ENCODE results near the gene MBNL2.
A peak's percentile ranks its signal among the peaks of the same experiment; 100 is the strongest.

MBNL2 gene

DNA sequence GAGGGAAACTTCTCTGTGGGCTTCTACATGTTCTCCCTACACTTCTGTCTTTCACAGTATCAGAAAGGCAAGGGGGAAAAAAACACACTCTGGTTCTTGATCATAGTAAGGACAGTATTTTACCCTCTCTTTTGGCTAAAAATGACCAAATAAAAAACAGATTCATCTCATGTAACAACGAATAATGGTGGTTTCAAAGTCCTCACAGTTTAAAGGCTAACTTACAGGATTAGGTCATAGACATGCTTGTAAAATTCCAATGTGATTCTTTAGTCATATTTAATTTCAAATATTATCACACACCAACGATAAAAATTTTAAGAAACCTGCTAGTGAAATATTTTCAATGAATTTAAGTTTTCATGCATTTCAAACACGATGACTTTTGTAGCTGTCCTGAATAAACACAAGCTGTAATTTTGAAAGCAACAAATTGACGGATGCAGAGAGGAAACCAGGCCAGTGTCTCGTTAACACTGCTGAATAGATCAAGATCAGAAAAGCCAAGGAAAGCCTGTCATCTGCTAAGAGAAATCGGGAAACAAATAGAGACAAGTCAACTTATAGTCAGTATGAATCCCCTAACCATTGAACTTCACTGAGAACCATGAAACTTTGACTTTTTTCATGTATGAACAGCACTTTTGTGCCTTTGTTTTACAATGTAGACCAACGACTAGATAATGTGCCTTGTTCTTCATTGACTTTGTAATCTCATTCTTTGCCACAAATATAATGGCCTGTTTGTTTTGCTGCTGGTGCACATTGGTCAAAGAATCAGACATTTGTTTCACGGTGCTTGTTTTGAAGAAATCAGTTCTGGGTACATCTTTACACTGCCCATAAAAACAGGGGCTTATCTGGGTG lies 22.0 kb downstream of the MBNL2 start:
- Mint-ChIP-seq H3K4me3 (no peak overlapping the region), H3K36me3 (peaks cover 4% of the 10 kb centered on the region), H3K4me1 (peaks cover 31% of the 10 kb centered on the region), H3K9me3 (no peaks in the 10 kb centered on the region), H3K27ac (no peak overlapping the region), H3K27me3 (no peaks in the 10 kb centered on the region)
- DNase-seq (ENCODE audit: low spot score in 2 of 2), result no peak
- no peak for ATAC-seq (ENCODE audit: low read depth)

DNA sequence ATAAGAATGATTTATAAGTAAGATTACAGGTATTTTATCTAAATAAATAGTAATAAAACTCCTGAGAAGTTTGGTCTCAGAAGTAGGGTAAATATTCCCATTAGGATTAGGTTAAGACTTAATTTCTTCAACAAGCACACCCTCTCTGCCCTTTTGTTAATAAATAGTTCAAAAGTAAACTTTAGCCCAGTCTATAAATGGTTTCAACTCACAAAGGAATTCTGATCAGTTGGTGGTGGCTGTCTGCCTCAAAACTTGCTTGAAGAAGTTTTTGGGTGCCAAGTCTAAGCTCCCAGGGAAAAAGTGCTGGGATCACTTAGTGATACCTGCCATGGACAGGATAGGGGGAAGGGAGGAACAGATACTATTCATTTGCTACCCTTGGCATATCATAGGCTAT lies 22.9 kb downstream of the MBNL2 start:
- Mint-ChIP-seq H3K4me1 (peaks cover 29% of the 10 kb centered on the region), H3K9me3 (no peaks in the 10 kb centered on the region), H3K27ac (no peak overlapping the region), H3K36me3 (peaks cover 2% of the 10 kb centered on the region), H3K4me3 (no peak overlapping the region), H3K27me3 (no peaks in the 10 kb centered on the region)
- no peak for DNase-seq (ENCODE audit: low spot score in 2 of 2)
- no peak for ATAC-seq (ENCODE audit: low read depth)

DNA sequence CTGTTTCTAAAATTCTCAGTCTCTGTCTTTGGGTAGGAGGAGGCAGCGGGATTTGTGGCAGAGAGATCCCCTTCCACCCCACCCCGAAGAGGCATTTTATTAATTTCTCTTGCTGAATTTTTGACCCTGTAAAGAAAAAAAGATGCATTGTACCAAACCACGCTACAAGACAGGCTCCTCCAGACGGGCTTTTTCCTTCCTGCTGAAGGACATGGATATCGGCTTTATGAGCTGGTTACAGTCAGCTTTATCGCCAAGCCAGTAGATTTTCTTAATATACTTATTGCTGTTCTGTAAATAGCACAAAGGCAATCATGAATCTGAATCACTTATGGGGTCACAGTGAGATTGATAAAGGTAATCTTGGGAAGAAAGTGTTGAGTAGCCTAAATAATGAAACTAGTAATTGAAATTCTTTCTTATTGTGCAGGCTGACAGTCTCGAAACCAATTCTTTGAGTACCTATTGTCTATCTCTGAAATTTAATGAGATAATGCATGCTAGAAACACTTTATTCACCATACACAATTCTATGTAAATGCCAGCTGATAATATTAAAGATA lies 24.5 kb downstream of the MBNL2 start:
- no peak overlapping the region for H3K27ac Mint-ChIP-seq
- no peak for DNase-seq (ENCODE audit: low spot score in 2 of 2)
- no peak overlapping the region for H3K4me3 Mint-ChIP-seq
- H3K9me3 Mint-ChIP-seq, result no peaks in the 10 kb centered on the region
- no peaks in the 10 kb centered on the region for H3K27me3 Mint-ChIP-seq
- ATAC-seq (ENCODE audit: low read depth), result no peak
- H3K4me1 Mint-ChIP-seq, result peaks cover 29% of the 10 kb centered on the region
- peaks cover 2% of the 10 kb centered on the region for H3K36me3 Mint-ChIP-seq

DNA sequence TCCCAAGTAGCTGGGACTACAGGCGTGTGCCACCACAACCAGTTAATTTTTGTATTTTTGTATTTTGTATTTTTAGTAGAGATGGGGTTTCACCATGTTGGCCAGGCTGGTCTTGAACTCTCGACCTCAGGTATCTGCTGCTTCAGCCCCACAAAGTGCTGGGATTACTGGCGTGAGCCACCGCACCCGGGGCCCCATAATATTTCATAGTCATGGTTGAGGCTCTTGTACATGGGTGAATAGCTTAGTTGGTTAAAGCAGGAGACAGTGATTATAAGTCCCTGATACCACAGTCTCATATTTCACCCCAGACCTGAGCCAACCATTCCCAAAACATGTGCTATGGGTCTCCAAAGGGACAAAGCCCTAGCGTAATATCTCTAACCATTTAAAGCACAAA lies 26.1 kb downstream of the MBNL2 start:
- DNase-seq (ENCODE audit: low spot score in 2 of 2) (no peak), ATAC-seq (ENCODE audit: low read depth) (no peak)
- Mint-ChIP-seq H3K4me1 (peaks cover 21% of the 10 kb centered on the region), H3K36me3 (peaks cover under 1% of the 10 kb centered on the region), H3K27me3 (no peaks in the 10 kb centered on the region), H3K27ac (no peak overlapping the region), H3K9me3 (no peaks in the 10 kb centered on the region), H3K4me3 (no peak overlapping the region)

DNA sequence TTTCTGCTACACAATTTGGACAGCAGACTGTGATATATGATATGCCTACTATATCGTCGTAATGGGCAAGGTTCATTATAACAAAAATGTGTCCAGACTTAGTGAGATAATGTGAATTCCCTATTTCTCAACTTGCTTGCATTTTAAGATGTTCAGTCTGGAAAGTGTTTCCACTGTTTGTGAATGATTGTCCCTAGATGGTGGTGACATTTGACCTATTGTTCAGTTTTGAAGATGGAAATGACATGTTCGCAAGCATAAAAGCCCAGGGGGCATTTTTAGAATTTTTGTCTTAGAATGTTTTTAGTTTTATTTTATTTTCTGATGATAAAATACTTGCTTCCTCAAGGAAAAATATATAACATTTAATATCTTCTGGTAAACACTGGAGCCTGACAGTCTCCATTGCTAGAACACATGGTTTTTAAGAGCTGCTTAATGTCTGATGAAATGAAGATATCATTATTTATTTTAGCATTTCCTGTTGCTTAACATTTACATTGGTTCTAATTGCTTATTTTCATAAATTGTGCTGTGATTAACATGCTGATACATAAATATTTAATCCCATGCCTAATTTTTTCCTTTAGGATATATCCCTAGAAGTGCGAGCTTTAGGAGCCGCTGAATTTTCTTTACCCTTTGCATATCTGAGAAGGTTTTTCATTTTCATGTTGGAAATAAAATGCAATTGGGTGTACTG lies 27.1 kb downstream of the MBNL2 start:
- H3K4me3 Mint-ChIP-seq, result no peak overlapping the region
- no peaks in the 10 kb centered on the region for H3K9me3 Mint-ChIP-seq
- ATAC-seq (ENCODE audit: low read depth) (no peak), DNase-seq (ENCODE audit: low spot score in 2 of 2) (no peak)
- no peaks in the 10 kb centered on the region for H3K36me3 Mint-ChIP-seq
- no peaks in the 10 kb centered on the region for H3K27me3 Mint-ChIP-seq
- H3K4me1 Mint-ChIP-seq, result peaks cover 14% of the 10 kb centered on the region
- no peak overlapping the region for H3K27ac Mint-ChIP-seq

DNA sequence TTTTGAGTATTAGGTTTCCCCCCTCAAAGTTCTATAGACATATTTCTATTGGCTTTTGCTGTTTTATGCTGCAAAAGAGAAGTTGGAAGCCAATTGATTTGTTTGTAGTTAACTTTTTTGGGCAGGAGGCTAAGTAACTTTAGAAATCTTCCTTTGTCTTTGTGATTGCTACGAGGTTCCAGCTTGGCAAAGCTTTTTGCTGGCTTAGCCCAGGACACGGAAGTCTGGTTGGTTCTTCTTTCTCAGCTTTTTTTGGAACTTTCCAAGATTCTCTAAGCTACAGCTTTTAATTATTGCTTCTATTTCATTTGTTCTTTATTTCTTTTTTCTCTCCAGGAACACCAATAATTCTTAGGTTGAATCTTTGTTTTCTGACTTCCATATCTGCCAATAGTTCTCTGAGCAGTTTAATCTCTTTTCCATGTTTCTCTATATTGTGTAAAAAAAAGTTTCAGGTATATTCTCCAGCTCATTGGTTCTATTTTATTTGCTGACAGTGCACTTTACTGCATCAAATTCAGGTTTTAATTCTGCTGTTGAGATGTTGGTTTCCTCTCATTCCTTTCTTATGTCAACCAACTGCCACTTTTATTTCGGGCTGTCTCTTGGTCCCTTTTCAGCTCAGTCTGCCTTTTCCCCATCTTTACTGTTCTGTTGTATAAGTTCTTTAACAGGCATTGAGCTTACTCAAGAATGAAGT lies 27.8 kb downstream of the MBNL2 start:
- no peak for DNase-seq (ENCODE audit: low spot score in 2 of 2)
- Mint-ChIP-seq H3K27ac (no peak overlapping the region), H3K36me3 (no peaks in the 10 kb centered on the region), H3K4me1 (peaks cover 11% of the 10 kb centered on the region), H3K27me3 (no peaks in the 10 kb centered on the region), H3K4me3 (no peak overlapping the region), H3K9me3 (no peaks in the 10 kb centered on the region)
- ATAC-seq (ENCODE audit: low read depth), result no peak

DNA sequence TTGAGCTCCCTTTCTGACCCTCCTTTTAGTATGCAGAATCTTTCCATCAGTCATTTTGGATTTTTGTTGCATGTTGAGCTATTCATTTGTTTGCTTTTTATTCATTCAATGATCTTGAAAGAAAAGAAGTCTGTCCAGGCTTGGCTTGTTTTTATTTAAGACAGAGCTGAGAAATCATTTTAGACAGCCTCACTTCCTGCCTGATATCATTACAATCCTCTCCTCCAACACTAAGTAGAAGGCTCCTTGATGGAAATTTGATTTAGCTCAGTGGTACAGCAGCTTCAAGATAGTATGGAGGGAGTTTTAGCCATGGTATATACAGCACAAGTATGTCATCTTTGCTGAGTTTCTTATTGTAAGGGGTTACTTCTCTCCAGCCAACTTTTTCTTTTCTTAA lies 28.4 kb downstream of the MBNL2 start:
- Mint-ChIP-seq H3K9me3 (no peaks in the 10 kb centered on the region), H3K4me1 (peaks cover 14% of the 10 kb centered on the region), H3K27ac (no peak overlapping the region), H3K4me3 (no peak overlapping the region), H3K27me3 (no peaks in the 10 kb centered on the region), H3K36me3 (peaks cover 4% of the 10 kb centered on the region)
- ATAC-seq (ENCODE audit: low read depth) (no peak), DNase-seq (ENCODE audit: low spot score in 2 of 2) (no peak)

DNA sequence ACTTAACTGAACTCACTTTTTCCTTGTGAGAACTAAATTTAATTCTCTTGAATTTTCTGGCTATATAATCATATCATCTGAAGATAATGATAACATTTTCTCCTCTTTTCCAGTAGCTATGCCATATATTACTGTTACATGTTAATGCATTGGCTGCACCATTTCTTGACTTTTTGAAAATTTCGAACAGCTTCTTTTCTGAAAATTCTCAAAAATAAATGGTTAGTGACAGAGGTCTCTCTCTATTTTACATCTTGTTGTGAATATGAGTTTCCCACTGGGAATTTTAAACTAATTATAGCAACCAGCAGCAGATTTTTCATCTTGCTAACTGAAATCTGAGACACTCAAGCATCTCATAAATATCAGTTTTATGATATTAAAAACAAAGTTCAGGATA lies 30.6 kb downstream of the MBNL2 start:
- H3K27me3 Mint-ChIP-seq, result no peaks in the 10 kb centered on the region
- H3K36me3 Mint-ChIP-seq, result peaks cover 9% of the 10 kb centered on the region
- DNase-seq (ENCODE audit: low spot score in 2 of 2), result no peak
- H3K27ac Mint-ChIP-seq, result no peak overlapping the region
- peaks cover 22% of the 10 kb centered on the region for H3K4me1 Mint-ChIP-seq
- H3K9me3 Mint-ChIP-seq, result no peaks in the 10 kb centered on the region
- H3K4me3 Mint-ChIP-seq, result no peak overlapping the region
- no peak for ATAC-seq (ENCODE audit: low read depth)

DNA sequence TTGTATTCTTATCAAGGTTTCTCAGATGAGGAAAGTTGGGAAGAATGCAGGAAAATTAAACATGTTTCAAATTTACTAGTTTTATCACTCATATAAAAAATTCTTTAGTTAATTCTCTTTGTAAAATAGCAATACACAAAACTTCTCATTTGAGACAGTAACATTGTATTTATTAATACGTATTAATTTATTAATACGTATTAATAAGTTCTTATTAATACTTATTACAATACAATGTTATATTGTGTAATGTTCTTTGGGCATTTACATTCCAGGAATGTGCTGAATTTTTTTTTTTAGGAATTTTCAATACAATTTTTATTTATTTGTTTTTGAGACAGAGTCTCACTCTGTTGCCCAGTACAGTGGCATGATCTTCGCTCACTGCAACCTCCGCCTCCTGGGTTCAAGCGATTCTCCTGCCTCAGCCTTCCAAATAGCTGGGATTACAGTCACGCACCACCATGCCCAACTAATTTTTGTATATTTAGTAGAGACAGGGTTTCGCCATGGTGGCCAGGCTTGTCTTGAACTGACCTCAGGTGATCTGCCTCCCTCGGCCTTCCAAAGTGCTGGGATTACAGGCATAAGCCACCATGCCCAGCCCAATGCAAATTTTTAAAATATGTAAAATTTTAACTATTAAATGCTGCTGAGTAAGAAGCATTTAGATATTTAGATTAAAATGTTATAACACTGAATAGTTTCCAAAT lies 31.6 kb downstream of the MBNL2 start:
- Mint-ChIP-seq H3K9me3 (no peaks in the 10 kb centered on the region), H3K4me3 (no peak overlapping the region), H3K4me1 (peaks cover 23% of the 10 kb centered on the region), H3K27me3 (no peaks in the 10 kb centered on the region), H3K36me3 (peaks cover 9% of the 10 kb centered on the region), H3K27ac (no peak overlapping the region)
- no peak for ATAC-seq (ENCODE audit: low read depth)
- DNase-seq (ENCODE audit: low spot score in 2 of 2), result no peak

DNA sequence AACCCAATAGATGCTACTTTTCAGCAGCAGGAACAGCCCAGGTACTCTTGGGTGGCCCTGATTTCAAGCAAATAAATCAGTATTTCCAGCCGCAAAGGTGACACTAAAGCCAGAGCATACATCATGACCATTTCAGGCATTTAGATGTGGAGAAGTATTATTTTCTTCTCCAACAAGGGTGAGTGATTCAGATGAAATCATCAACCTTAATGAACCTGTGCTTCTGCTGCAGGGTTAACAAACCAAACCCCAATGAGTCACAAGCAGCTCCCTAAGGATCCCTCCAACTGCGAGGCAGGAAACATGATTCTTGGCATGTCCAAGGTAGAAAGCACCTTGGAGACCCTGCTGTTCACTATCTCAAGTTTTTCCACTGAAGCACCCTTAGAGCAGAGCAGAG lies 32.7 kb downstream of the MBNL2 start:
- ATAC-seq (ENCODE audit: low read depth) (no peak), DNase-seq (ENCODE audit: low spot score in 2 of 2) (no peak)
- Mint-ChIP-seq H3K27me3 (no peaks in the 10 kb centered on the region), H3K27ac (no peak overlapping the region), H3K9me3 (no peaks in the 10 kb centered on the region), H3K36me3 (peaks cover 9% of the 10 kb centered on the region), H3K4me3 (no peak overlapping the region), H3K4me1 (peaks cover 25% of the 10 kb centered on the region)

DNA sequence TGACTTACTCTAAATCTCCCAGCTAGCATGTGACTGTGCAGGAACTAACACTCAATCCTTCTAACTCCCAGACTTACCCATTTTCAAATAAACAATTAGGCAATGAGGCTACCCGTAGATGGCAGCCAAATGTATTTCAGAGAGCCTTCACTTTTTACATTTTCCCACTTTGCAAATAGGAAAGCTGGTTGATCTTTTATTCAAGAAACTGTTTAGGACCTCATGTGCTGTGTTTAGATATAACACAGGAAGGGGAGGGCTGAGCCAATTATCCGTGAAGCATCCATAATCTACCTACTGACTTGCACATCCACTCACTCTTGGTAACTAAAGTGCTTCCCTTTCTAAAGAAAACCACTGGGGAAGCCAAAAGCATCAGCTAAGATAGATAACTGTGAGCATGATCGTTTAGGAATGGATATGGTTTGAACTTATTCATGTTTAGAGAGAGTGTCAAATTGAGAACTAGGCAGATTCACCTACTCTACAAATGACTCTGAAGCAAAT lies 33.4 kb downstream of the MBNL2 start:
- Mint-ChIP-seq H3K4me1 (peaks cover 25% of the 10 kb centered on the region), H3K27ac (peak overlapping the region; percentile 31), H3K4me3 (no peak overlapping the region), H3K9me3 (no peaks in the 10 kb centered on the region), H3K27me3 (no peaks in the 10 kb centered on the region), H3K36me3 (peaks cover 9% of the 10 kb centered on the region)
- DNase-seq (ENCODE audit: low spot score in 2 of 2) (no peak), ATAC-seq (ENCODE audit: low read depth) (no peak)

DNA sequence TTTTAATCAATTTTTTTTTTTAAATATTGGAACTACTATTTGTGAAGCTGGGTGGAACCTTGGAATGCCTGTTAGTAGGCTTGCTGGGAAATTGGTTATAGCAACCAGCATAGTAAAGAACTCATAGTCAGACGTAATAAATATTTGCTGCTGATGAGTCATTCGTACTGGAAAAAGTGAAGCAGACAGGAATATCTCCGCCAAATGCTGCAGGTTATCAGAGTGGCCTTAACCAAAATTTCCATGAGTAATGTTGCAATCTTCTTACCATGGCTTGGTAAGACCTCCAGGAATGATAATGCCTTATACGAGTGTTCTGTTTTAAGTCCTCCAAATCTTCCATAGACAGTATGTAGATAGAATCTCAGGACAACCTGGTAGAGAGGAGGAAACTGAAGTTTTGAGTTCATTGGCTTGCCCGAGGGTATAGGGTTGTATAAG lies 34.2 kb downstream of the MBNL2 start:
- Mint-ChIP-seq H3K36me3 (peaks cover 9% of the 10 kb centered on the region), H3K27me3 (no peaks in the 10 kb centered on the region), H3K9me3 (no peaks in the 10 kb centered on the region), H3K27ac (no peak overlapping the region), H3K4me1 (peaks cover 31% of the 10 kb centered on the region), H3K4me3 (no peak overlapping the region)
- DNase-seq (ENCODE audit: low spot score in 2 of 2) (no peak), ATAC-seq (ENCODE audit: low read depth) (no peak)

DNA sequence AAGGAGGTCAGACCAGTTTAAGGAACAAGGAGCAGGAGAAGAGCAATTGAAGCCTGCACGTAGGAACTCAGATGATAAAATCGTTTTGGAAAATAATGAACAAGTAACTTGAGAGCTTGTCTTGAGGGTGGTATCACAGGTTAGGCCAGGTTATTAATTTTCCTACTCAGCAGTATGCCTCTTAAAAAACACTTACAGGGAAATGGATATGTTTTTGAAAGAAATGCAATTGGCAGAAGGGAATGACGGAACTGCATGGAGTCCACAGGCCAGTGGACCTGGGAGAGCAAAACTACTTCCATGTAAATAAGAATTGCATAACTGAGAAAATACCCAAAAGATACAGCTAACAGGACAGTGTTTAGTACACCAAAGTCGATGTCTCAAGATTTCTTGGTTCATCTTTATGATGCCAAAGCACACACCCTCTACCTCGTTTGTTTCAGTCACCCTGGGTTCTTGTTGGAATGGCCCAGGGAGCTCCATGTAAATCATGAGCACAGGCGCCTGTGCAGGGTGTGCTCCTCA lies 35.2 kb downstream of the MBNL2 start:
- no peak overlapping the region for H3K4me3 Mint-ChIP-seq
- H3K36me3 Mint-ChIP-seq, result peaks cover 10% of the 10 kb centered on the region
- H3K27me3 Mint-ChIP-seq, result no peaks in the 10 kb centered on the region
- no peak for ATAC-seq (ENCODE audit: low read depth)
- no peaks in the 10 kb centered on the region for H3K9me3 Mint-ChIP-seq
- H3K27ac Mint-ChIP-seq, result peak overlapping the region; percentile 28
- H3K4me1 Mint-ChIP-seq, result peaks cover 41% of the 10 kb centered on the region
- no peak for DNase-seq (ENCODE audit: low spot score in 2 of 2)

Data from memory B cell (primary cell).